SK-N-SH treated with all-trans-retinoic acid at 6 μM for 48 hours (cell line): ENCODE measurements around the gene CAPG.

Experiments used
- CREB5 ChIP-seq: fragments of 250-450 bp; sonication (Bioruptor Pico); IDR thresholded peaks from 2 replicates; pipeline ENCODE4 v1.5.1; 2020; ENCODE audit warnings: low read depth, mild to moderate bottlenecking, moderate library complexity
- CSRNP3 ChIP-seq: fragments of 250-450 bp; sonication (Bioruptor Pico); IDR thresholded peaks from 2 replicates; pipeline ENCODE4 v1.5.1; 2021; ENCODE audit warnings: mild to moderate bottlenecking, moderate library complexity
- ESRRG ChIP-seq: fragments of 250-450 bp; sonication (Bioruptor Pico); IDR thresholded peaks from 2 replicates; pipeline ENCODE4 v1.6.1; 2021; ENCODE audit warnings: mild to moderate bottlenecking
- PATZ1 ChIP-seq: fragments of 250-450 bp; sonication (Bioruptor Pico); IDR thresholded peaks from 2 replicates; pipeline ENCODE4 v1.8.0; 2020; ENCODE audit warnings: mild to moderate bottlenecking, moderate library complexity, borderline replicate concordance
- SNAI2 ChIP-seq: fragments of 250-450 bp; sonication (Bioruptor Pico); IDR thresholded peaks from 2 replicates; pipeline ENCODE4 v1.5.0; 2020; ENCODE audit warnings: mild to moderate bottlenecking, moderate library complexity
- ZNF8 ChIP-seq: fragments of 450-650 bp; formaldehyde crosslinking; IDR thresholded peaks from 2 replicates; pipeline ENCODE4 v1.5.0; 2020; ENCODE audit warnings: mild to moderate bottlenecking, moderate library complexity

DNA sequence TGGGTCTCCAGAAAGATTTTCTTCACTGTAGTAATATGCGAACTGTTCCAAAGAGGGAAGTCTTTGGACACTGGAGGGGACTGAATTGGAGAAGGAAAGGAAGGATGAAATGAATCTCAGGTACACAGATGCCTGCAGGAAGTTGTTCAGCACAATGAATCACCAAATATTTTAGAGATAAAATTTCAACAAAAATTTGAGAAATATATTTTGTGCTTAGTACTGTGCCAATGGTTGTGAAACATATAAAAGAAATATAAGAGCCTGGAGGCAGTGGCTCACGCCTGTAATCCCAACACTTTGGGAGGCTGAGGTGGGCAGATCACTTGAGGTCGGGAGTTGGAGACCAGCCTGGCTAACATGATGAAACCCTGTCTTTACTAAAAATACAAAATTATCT lies 52.4 kb downstream of the CAPG start:
- TF ChIP-seq CREB5 (no peak), PATZ1 (CRISPR knock-in tag) (no peak), ZNF8 (CRISPR knock-in tag) (no peak), CSRNP3 (CRISPR knock-in tag) (no peak), SNAI2 (CRISPR knock-in tag) (no peak), ESRRG (no peak)
